Erythroblast (primary cell): ENCODE data around the gene PGLYRP4.

Experiments used
- DNase-seq, 2 experiments: peaks; one replicate each; lab custom pipeline; 2025; lab: John Stamatoyannopoulos, UW
- GATA1 ChIP-seq: IDR thresholded peaks from 2 replicates; pipeline ENCODE4 v1.6.1; 2011; ENCODE audit warnings: low read depth, mild to moderate bottlenecking, control low read depth, low read length, moderate library complexity
- POLR2A ChIP-seq: IDR thresholded peaks from 2 replicates; pipeline ENCODE4 v1.6.1; 2011; ENCODE audit warnings: mild to moderate bottlenecking, low read length

Gene PGLYRP4

DNA sequence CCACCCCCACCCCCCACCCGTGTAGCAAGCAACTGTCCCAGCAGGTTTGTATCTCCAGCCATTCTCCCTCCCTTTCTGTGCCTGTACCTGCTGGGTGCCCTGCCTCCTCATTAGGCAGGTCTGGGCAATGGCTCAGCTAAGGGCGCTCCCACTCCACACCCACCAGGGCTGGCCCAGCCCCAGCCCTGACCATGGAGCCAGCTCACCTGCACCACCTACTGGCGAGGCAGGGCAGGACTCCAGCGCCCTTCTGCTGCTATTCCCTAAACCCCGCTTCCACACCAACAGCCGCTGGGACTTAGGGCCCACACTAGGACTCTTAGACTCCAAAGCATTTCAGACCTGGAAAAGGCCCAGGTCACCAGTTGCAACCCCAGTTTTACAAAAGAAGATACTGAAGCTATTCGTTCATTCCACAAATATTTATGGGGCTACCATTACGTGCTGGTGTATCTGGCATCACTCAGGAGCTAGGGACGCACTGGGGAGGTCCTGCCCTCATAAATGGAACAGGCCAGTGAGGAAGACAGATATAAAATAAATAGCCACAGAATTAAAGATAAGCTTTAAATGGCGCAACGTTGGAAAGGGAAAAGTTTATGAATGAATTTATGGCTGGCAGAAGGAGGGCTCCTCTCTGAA lies 59.9 kb downstream of the PGLYRP4 start:
- TF ChIP-seq POLR2A (no peak), GATA1 (no peak)
- DNase-seq, result peak; percentile 50 to 69
